HG03460 (cell line): Measurements from ENCODE around the gene PEX10.

Source experiments
- ATAC-seq: cut with Tn5 transposase; IDR thresholded peaks from one replicate; pipeline ENCODE4 v1.9.1; 2021; ENCODE audit not compliant: unreplicated experiment

PEX10 gene

GRCh38 chr1:2354511-2355372 lies 57.6 kb downstream of the PEX10 start:
- ATAC-seq: no peak
